Memory B cell (primary cell): ENCODE data around the gene FAM83E.
A peak's percentile ranks its signal among the peaks of the same experiment; 100 is the strongest.
"Not testable (repeated sequence)": the region's sequence is repeated elsewhere in the genome, so short reads cannot be mapped to it uniquely, and the experiment has no call there.

Experiments used
- ATAC-seq: fragments of 150-1000 bp; cut with Tn5 transposase; 2 replicates; pipeline ENCODE4 v1.10.0; 2021; ENCODE audit warnings: low read depth, mild to moderate bottlenecking, moderate library complexity
- DNase-seq, 2 donors: peaks; one replicate each; pipeline ENCODE4 v3.0.0; 2022; ENCODE audit warnings: low spot score in 2 of 2
- H3K27ac Mint-ChIP-seq: one replicate; pipeline ENCODE4 v1.8.0; 2022; ENCODE audit warnings: mild to moderate bottlenecking, moderate library complexity, mixed read lengths
- H3K27me3 Mint-ChIP-seq: one replicate; pipeline ENCODE4 v1.8.0; 2022; ENCODE audit warnings: mixed read lengths
- H3K36me3 Mint-ChIP-seq: one replicate; pipeline ENCODE4 v1.8.0; 2022; ENCODE audit warnings: mild to moderate bottlenecking, mixed read lengths
- H3K4me1 Mint-ChIP-seq: one replicate; pipeline ENCODE4 v1.8.0; 2022; ENCODE audit warnings: mixed read lengths
- H3K4me3 Mint-ChIP-seq: one replicate; pipeline ENCODE4 v1.8.0; 2022; ENCODE audit warnings: mild to moderate bottlenecking, moderate library complexity, mixed read lengths
- H3K9me3 Mint-ChIP-seq: one replicate; pipeline ENCODE4 v1.8.0; 2022; ENCODE audit warnings: mixed read lengths

Gene FAM83E

DNA sequence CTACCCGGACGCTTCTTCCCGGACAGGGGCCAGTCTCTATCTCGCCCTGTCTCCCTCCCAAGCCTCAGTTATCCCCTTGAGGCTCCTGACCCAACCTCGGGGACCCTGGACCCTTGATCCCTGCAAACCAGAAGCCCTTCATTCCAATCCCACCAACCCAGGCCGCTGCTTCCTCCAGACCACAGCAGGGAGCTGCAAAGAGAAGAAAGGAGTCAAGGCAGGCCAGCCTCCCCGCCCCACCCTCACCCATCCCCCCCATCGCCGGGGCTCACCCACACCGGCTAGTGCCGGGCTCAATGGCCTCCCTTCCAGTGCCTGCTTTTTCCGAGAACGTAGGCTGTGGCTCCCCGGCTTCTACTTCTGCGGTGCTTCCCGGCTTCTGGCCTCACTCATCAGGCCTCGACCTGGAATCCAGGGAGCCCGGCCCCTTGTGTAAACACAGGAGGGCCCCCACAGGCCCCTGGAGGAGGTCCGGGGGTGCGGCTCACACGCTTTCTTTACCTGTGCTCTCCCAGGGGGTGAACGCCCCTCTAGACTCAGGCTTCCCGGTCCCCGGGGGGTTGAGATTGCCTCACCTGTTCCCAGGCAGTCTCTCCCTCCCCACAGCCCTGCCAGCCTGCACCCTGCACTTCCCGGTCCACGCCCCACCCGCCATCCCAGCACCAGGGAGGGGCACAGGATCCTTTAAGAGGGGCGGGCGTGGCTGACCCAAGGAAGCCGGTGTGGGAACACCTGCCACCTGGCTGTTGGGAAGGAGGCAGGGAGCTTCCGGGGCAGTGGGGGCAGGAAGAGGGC is at the start of gene FAM83E:
Gene FAM83E, minus strand, starts transcription at position 641 of the 795 bp plus-strand sequence. CDS start 1,704 bp downstream, outside the sequence.
- H3K36me3 Mint-ChIP-seq, result peaks cover 12% of the 10 kb centered on the region

DNA sequence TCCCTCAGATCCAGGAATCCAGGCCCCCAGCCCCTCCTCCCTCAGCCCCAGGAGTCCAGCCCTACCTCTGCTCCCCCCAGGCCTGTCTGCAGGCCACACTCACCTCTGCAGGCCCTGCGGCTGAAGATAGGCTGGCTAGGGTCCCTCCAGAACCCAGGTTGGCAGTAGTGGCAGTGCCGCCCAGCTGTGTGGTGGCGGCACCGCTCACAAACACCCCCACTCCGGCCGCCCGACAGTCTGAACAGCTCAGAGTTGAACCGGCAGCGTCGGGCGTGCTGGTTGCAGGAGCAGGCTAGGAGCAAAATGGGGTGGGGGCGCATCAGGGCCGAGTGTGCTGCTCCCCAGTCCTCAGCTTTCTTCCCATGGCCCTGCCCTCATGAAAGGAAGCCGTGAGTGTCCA is 49.6 kb upstream of the FAM83E start:
- Mint-ChIP-seq H3K27ac (no peak overlapping the region), H3K9me3 (peaks cover 4% of the 10 kb centered on the region), H3K36me3 (no peaks in the 10 kb centered on the region), H3K27me3 (no peaks in the 10 kb centered on the region), H3K4me1 (peaks cover 11% of the 10 kb centered on the region), H3K4me3 (no peak overlapping the region)
- no peak for DNase-seq
- ATAC-seq, result no peak

More for the DNA sequence above, at the start of gene FAM83E:
- DNase-seq (no peak), ATAC-seq (no peak)
- Mint-ChIP-seq H3K27me3 (no peaks in the 10 kb centered on the region), H3K4me3 (no peak within 1 kb of the TSS), H3K4me1 (peaks cover 18% of the 10 kb centered on the region), H3K9me3 (no peaks in the 10 kb centered on the region), H3K27ac (peak within 1 kb of the TSS; percentile 5)

DNA sequence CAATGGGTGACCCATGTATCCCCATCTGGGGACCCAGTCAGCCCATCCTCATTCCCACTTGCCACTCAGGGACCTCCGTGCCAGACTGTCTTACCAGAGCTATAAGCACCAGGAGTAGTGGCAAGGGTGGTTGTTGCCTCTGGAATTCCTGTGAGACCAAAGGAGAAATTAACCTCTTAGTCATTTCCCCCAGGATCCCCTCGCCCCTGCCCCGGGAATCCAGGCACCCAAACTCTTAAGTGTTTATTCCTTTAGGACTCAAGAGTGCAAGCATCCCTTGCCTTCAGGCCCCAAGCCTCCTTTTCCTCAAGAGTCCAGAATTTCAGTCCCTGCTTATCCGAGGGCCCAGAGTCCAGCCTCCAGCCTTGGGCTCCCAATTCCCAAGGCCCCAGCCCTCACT is 48.8 kb upstream of the FAM83E start:
- H3K27ac Mint-ChIP-seq, result no peak overlapping the region
- no peak for ATAC-seq
- no peak overlapping the region for H3K4me3 Mint-ChIP-seq
- peaks cover 7% of the 10 kb centered on the region for H3K4me1 Mint-ChIP-seq
- no peaks in the 10 kb centered on the region for H3K27me3 Mint-ChIP-seq
- no peaks in the 10 kb centered on the region for H3K36me3 Mint-ChIP-seq
- H3K9me3 Mint-ChIP-seq, result no peaks in the 10 kb centered on the region
- no peak for DNase-seq

DNA sequence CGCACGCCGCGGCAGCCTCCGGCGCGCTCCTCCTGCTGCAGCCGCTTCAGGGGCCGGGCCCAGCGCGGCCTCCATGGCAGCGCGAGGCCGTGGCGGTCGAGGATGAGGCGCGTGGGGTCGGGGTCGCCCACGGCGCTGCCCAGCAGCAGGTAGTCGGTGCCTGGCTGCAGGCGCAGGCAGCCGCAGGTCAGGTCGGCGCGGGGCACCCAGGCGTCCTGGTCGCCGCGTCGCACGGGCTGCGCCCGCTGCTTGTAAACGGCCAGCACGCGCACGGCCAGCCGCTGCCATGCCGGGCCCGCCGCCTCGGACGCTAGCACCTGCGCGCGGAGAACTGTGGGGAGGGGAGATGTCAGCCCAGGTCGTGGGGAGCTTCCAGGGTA is 46.8 kb upstream of the FAM83E start:
- ATAC-seq (no peak), DNase-seq (no peak)
- H3K4me3 Mint-ChIP-seq, result no peak overlapping the region
- H3K36me3 Mint-ChIP-seq, result no peaks in the 10 kb centered on the region
- no peaks in the 10 kb centered on the region for H3K27me3 Mint-ChIP-seq
- peaks cover 7% of the 10 kb centered on the region for H3K4me1 Mint-ChIP-seq
- no peaks in the 10 kb centered on the region for H3K9me3 Mint-ChIP-seq
- H3K27ac Mint-ChIP-seq, result no peak overlapping the region

DNA sequence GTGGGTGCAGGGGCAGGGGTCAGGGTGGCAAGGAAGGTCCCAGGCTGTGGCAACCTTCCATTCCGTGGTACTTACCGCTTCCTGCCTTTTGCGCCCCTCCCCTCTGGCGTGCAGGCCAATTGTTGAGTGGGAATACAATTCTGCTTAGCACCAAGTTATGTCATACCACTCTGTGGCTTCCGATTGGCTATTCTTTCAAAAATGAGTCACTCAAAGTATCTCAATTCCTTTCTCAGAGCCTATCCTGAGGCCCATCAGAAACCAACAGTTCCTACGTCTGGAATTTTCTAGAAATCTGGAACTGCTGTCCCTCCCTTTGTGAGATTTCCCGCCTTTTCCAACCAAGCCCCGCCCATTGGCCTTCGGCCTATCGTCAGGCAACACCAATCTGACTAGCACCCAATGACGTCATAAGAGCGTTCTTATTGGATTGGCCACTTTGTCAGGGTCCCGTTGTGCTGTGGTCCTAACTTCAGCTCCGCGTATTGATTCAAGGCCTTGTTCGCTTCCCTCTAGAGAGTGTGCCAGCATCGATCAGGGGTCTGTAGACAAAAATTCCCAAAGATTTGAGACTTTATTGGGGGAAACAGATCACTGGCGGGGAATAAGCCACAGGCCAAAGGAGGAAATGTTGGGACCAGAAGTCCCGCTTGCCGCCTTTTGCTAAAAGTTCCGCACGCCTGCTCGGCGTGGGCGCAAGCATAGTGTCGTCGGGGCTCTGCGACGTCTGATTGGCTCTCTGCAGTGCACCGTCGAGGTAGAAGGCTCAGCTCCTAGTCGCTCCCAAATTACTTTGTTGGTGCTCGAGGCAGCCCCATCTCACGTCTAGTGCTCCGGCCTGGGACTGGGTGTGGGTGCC is 46.2 kb upstream of the FAM83E start:
- no peaks in the 10 kb centered on the region for H3K36me3 Mint-ChIP-seq
- no peaks in the 10 kb centered on the region for H3K27me3 Mint-ChIP-seq
- H3K27ac Mint-ChIP-seq, result peak overlapping the region; percentile 97
- peak overlapping the region; percentile 79 for H3K4me3 Mint-ChIP-seq
- peaks cover 7% of the 10 kb centered on the region for H3K4me1 Mint-ChIP-seq
- no peaks in the 10 kb centered on the region for H3K9me3 Mint-ChIP-seq
- DNase-seq, result peak; percentile 82 to 83
- peak; percentile 95 for ATAC-seq

DNA sequence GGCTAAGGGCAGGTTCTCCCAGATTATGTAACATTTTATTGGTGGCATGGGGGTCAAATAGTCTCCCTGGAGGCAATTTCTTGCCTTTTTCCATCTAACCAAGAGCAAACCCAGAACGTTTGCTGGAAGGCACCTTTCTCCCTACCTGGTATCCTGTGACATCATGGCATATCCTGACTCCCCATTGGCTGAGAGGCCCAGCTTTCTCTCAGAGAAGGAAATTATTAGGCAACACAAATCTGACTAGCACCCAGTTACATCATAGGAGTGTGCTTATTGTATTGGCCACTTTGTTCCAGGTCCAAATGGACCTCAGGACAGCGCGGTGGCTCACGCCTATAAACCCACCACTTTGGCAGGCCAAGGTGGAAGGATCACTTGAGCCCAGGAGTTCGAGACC is 44.9 kb upstream of the FAM83E start:
- Mint-ChIP-seq H3K4me1 (peaks cover 7% of the 10 kb centered on the region), H3K36me3 (no peaks in the 10 kb centered on the region), H3K4me3 (no peak overlapping the region), H3K27ac (no peak overlapping the region), H3K9me3 (no peaks in the 10 kb centered on the region), H3K27me3 (no peaks in the 10 kb centered on the region)
- ATAC-seq (no peak), DNase-seq (no peak)

DNA sequence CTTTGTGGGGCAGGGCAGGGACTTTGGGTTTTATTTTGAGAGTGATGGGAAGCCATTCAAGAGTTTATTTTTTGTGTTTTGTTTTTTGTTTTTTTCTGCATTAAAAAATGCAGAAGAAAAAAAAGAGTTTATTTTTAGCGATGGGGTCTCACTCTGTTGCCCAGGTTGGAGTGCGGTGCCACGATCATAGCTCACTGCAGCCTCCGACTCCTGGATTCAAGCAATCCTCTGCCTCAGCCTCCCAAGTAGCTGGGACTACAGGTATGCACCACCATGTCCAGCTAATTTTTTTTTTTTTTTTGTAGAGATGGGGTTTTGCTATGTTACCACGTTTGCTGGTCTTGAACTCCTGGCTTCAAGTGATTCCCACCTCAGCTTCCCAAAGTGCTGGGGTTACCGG is 43.6 kb upstream of the FAM83E start:
- no peak for ATAC-seq

DNA sequence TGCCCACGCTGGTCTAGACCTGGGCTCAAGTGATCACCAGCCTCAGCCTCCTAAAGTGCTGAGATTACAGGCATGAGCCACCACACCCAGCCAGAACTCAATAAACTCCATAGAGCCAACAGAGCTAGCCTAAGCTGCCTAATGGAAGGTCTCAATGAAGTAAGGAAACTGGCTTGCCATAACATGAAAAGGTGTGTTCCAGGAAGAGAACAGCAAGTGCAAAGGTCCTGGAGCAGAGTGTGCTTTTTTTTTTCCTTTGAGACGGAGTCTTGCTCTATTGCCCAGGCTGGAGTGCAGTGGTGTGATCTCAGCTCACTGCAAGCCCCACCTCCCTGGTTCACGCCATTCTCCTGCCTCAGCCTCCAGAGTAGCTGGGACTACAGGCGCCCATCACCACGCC is 43.0 kb upstream of the FAM83E start:
- not testable (repeated sequence) for DNase-seq, H3K36me3 Mint-ChIP-seq, H3K27ac Mint-ChIP-seq, H3K27me3 Mint-ChIP-seq, H3K4me1 Mint-ChIP-seq, H3K4me3 Mint-ChIP-seq, ATAC-seq, H3K9me3 Mint-ChIP-seq

More for the DNA sequence above, 43.6 kb upstream of the FAM83E start:
- Mint-ChIP-seq H3K27me3 (no peaks in the 10 kb centered on the region), H3K4me3 (no peak overlapping the region), H3K27ac (no peak overlapping the region), H3K4me1 (peaks cover 7% of the 10 kb centered on the region), H3K36me3 (no peaks in the 10 kb centered on the region), H3K9me3 (no peaks in the 10 kb centered on the region)
- DNase-seq, result no peak

DNA sequence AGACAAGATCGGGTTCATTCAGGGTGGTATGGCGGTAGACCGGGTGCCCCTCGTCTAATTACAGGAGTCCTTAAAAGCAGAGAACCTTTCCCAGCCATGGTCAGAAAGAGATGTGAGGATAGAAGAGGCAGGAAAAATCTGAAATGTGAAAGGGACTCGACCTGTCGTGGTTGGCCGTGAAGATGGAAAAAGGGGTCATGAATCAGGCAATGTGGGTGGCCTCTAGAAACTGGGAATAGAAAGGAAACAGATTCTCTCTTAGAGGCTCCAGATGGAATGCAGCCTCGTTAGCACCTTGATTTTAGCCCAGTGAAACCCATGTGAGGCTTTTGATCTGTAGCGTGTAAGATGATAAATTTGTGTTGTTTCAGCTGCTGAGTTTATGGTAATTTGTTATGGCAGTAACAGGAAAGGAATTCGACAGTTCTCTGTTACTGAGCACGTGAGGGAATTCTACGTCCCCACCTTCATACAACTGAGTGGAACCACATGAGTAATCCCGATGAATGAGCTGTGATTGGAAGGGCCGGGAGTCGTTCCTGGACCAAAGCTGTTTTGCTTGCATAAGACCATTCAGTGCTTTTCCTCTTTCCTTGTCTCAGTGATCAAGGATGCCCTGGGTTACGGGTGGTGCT is 42.1 kb upstream of the FAM83E start:
- no peaks in the 10 kb centered on the region for H3K27me3 Mint-ChIP-seq
- peaks cover 12% of the 10 kb centered on the region for H3K4me1 Mint-ChIP-seq
- ATAC-seq (no peak), DNase-seq (no peak)
- H3K27ac Mint-ChIP-seq, result no peak overlapping the region
- no peak overlapping the region for H3K4me3 Mint-ChIP-seq
- H3K9me3 Mint-ChIP-seq, result no peaks in the 10 kb centered on the region
- no peaks in the 10 kb centered on the region for H3K36me3 Mint-ChIP-seq

DNA sequence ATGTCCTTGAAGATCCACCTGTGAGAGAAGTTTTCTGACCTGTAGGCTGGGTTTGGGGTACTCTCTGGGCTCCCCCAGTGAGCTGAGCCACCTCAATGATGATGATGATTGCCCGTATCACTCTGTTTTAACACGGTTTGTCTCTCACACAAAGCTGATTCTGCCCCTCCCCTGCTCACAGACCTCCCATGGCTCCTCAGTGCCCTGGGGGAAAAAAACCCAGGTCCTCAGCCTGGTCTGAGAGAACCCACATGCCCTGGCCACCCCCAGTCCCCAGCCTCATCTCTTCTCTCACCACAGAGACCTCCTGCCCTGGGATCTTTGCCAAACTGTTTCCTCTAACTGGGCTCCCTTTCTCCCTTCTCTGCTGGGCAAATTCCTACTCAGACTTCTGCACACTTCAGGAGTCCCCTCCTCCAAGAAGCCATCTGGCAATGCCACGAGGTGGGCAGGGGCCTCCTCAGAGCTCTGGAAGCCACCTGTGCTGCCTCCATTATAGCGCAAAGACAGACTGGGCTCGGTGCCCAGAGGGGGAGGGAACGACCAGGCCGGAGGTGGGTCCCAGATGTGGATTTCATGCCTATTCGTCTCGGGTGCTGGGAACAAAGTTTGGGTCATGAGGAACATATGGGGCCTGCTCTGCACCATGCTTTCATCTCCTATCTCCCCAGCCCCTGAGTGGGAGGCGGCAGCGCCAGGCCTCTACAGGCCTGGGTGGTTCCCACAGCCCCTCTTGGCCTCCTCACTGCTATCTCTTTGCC is 39.6 kb upstream of the FAM83E start:
- ATAC-seq (no peak), DNase-seq (no peak)
- Mint-ChIP-seq H3K9me3 (no peaks in the 10 kb centered on the region), H3K36me3 (no peaks in the 10 kb centered on the region), H3K4me1 (peaks cover 14% of the 10 kb centered on the region), H3K27ac (no peak overlapping the region), H3K27me3 (no peaks in the 10 kb centered on the region), H3K4me3 (no peak overlapping the region)

DNA sequence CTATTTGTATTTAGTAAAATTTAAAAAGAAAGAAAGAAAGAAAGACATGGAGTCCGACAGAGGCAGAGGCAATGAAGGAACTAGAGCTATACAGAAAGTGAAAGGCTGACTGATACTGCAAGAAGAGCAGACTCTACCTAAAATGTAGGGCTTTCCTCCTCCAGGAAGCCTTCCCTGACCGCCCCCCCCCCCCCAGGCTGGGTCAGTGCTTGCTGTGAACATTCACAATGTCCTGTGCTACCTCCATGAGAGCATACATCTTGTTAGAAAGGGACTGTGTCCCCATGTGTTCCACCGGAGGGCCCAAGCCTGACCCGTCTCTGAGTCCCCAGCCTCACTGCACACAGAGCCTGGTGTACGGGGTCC is 36.8 kb upstream of the FAM83E start:
- H3K4me1 Mint-ChIP-seq, result peaks cover 25% of the 10 kb centered on the region
- no peaks in the 10 kb centered on the region for H3K27me3 Mint-ChIP-seq
- no peak overlapping the region for H3K4me3 Mint-ChIP-seq
- no peak overlapping the region for H3K27ac Mint-ChIP-seq
- H3K36me3 Mint-ChIP-seq, result no peaks in the 10 kb centered on the region
- DNase-seq (no peak), ATAC-seq (no peak)
- H3K9me3 Mint-ChIP-seq, result no peaks in the 10 kb centered on the region

DNA sequence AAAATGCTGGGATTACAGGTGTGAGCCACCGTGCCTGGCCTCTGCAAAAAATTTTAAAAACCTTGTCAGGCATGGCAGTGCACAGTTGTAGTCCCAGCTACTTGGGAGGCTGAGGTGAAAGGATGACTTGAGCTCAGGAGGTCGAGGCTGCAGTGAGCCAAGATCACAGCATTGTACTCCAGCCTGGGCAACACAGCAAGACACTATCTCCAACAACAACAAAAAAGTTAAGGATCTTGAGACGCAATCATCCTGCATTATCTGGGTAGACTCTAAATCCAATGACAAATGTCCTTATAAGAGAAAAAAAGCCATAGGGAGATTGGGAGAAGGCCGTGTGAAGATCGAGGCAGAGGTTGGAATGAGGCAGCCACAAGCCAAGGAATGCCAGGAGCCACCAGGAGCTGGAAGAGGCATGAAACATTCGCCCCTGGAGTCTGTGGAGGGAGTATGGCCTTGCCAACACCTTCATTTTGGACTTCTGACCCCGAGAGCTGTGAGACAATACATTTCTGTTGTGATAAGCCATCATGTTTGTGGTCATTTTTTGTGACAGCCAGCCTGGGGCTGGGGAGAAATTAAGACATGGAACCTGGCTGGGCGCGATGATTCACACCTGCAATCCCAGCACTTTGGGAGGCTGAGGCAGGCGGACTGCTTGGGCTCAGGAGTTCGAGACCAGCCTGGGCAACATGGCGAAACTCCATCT is 36.3 kb upstream of the FAM83E start:
- Mint-ChIP-seq H3K36me3 (no peaks in the 10 kb centered on the region), H3K9me3 (no peaks in the 10 kb centered on the region), H3K4me1 (peaks cover 29% of the 10 kb centered on the region), H3K27ac (peak overlapping the region; percentile 26), H3K4me3 (no peak overlapping the region), H3K27me3 (no peaks in the 10 kb centered on the region)
- no peak for ATAC-seq
- DNase-seq, result no peak

DNA sequence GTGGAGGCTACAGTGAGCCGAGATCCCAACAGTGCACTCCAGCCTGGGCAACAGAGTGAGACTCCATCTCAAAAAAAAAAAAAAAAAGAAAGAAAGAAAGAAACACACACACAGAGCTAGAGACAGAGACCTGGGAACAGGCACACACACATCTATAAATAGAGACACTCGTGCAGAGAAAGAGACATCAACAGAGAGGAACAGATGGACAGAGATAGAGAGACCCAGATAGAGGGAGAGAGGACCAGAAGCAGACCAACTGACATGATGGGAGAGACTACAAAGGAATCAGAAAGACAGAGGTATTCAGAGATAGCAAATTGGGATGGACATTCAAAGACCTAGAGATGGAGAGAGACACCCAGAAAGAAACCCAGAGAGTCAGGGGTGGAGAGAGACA is 33.3 kb upstream of the FAM83E start:
- H3K36me3 Mint-ChIP-seq, result no peaks in the 10 kb centered on the region
- H3K9me3 Mint-ChIP-seq, result no peaks in the 10 kb centered on the region
- H3K27ac Mint-ChIP-seq, result peak overlapping the region; percentile 76
- no peak for ATAC-seq
- peak overlapping the region; percentile 44 for H3K4me3 Mint-ChIP-seq
- peaks cover 40% of the 10 kb centered on the region for H3K4me1 Mint-ChIP-seq
- no peaks in the 10 kb centered on the region for H3K27me3 Mint-ChIP-seq
- no peak for DNase-seq
